ENCODE results near the gene APOBR. TPM values are rescaled to one million over a fixed set of nuclear protein-coding genes. Genes with fewer than 3 reads are reported as not detected.

The APOBR gene
- total and polyA plus RNA-seq, 3 donors from 2014 or later, result 2.1 to 3.1 (median 2.9) TPM

- intact Hi-C loops (cut with DNase I; ENCODE audit: low total_unique reads), result no loop called here
These were observed 9.2 kb downstream of the APOBR start for GRCh38 chr16:28503470-28504259.

GRCh38 chr16:28504707-28505404 is 10.4 kb downstream of the APOBR start:
- intact Hi-C loops (cut with DNase I; ENCODE audit: low total_unique reads), result no loop called here
- TF ChIP-seq POLR2A (IDR thresholded peaks at IDR 0.05) (no peak), CTCF (IDR thresholded peaks at IDR 0.05) (no peak)
- no peak overlapping the region for H3K27ac ChIP-seq
- WGBS, 2 donors, result 82% methylated on average over 2 to 8 of the region's 8 CpGs
- H3K4me3 ChIP-seq, result no peak overlapping the region
- DNase-seq, result no peak
- H3K4me1 ChIP-seq, result no peaks in the 10 kb centered on the region
- no peaks in the 10 kb centered on the region for H3K9me3 ChIP-seq
- no peaks in the 10 kb centered on the region for H3K36me3 ChIP-seq (ENCODE audit: low read depth, missing control alignments)
- H3K27me3 ChIP-seq, result no peaks in the 10 kb centered on the region

More at GRCh38 chr16:28503470-28504259, 9.2 kb downstream of the APOBR start:
- no peak for TF ChIP-seq CTCF (IDR thresholded peaks at IDR 0.05)
- TF ChIP-seq POLR2A (IDR thresholded peaks at IDR 0.05), result no peak
- no peak for DNase-seq
- H3K9me3 ChIP-seq, result no peaks in the 10 kb centered on the region
- no peaks in the 10 kb centered on the region for H3K36me3 ChIP-seq (ENCODE audit: low read depth, missing control alignments)
- H3K27ac ChIP-seq, result no peak overlapping the region
- 87 to 88% methylated on average over 11 to 15 of the region's 15 CpGs for WGBS, 2 donors
- H3K27me3 ChIP-seq, result no peaks in the 10 kb centered on the region
- no peak overlapping the region for H3K4me3 ChIP-seq
- no peaks in the 10 kb centered on the region for H3K4me1 ChIP-seq

- Histone ChIP-seq H3K27me3 (no peaks in the 10 kb centered on the region), H3K36me3 (ENCODE audit: low read depth, missing control alignments) (no peaks in the 10 kb centered on the region), H3K4me1 (no peaks in the 10 kb centered on the region), H3K9me3 (no peaks in the 10 kb centered on the region), H3K4me3 (no peak overlapping the region), H3K27ac (no peak overlapping the region)
- intact Hi-C loops (cut with DNase I; ENCODE audit: low total_unique reads), result no loop called here
- DNase-seq, result no peak
- TF ChIP-seq POLR2A (IDR thresholded peaks at IDR 0.05) (no peak), CTCF (IDR thresholded peaks at IDR 0.05) (no peak)
- 83 to 86% methylated on average over 12 to 14 of the region's 14 CpGs for WGBS, 2 donors
These were observed 11.2 kb downstream of the APOBR start for GRCh38 chr16:28505489-28506137.

GRCh38 chr16:28511031-28511430 is 16.6 kb downstream of the APOBR start:
- Histone ChIP-seq H3K36me3 (ENCODE audit: low read depth, missing control alignments) (no peaks in the 10 kb centered on the region), H3K27ac (no peak overlapping the region), H3K4me1 (no peaks in the 10 kb centered on the region), H3K27me3 (no peaks in the 10 kb centered on the region), H3K4me3 (no peak overlapping the region), H3K9me3 (no peaks in the 10 kb centered on the region)
- TF ChIP-seq POLR2A (IDR thresholded peaks at IDR 0.05) (no peak), CTCF (IDR thresholded peaks at IDR 0.05) (no peak)
- WGBS, 2 donors, result 93 to 96% methylated on average over 3 of the region's 3 CpGs
- no peak for DNase-seq
- intact Hi-C loops (cut with DNase I; ENCODE audit: low total_unique reads), result no loop called here

Data from testis (tissue), 3 donors.